HPDE6-E6E7 (cell line): Measurements from ENCODE around the gene FBXO34.

Experiments used
- DNase-seq: peaks from one replicate; pipeline ENCODE4 v3.0.0; 2011; ENCODE audit warnings: missing footprints; ENCODE audit errors: extremely low spot score

FBXO34 gene

DNA sequence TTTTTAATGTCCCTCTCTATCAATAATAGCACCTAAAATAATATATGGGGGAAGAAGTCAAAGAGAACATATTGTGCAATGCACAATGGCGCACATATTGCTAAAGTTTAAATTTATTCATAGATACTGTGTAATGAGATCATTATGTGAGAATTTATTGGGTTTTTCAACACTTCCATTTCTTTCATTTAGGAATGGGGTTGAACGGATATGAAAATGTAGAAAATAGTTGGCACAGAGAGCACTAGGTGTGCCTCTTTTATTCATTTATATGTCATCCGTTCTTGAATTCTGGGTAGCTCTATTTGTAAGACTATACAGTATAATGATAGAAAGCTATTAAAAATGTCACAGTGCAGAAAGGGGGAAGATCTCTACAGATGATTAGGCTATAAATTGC is 76.5 kb downstream of the FBXO34 start:
- DNase-seq: no peak

DNA sequence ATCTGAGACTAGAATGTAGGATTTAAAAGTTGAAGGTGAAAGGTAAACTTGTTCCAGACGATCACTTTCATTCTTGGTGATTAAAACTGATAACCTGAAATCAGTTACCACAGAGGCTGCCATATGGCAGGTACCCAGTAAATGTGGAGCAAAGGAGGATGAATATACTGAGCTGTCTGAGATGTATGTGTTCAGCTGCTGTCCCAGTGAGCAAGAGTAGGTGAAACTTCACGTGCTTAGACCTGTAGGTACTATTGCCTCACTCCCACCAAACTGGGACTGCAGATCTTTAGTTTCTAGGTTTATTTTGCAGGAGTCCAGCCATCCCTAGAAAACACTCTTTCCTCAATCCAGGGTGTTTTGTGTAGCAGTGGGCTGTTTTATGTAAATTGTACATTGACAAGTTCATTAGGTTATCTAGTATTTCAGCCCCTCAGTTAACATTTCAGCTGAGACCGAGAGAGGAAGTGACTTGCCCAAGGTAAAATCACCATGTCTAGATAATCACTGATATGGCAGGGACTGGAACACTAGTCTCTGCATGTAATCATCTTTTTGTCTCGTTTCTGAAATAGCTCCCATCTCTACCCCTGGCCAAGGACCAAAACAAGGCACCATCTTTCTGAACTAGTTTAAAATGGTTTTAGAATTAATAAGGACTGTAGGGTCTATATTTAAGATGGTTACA is 77.7 kb downstream of the FBXO34 start:
- no peak for DNase-seq

DNA sequence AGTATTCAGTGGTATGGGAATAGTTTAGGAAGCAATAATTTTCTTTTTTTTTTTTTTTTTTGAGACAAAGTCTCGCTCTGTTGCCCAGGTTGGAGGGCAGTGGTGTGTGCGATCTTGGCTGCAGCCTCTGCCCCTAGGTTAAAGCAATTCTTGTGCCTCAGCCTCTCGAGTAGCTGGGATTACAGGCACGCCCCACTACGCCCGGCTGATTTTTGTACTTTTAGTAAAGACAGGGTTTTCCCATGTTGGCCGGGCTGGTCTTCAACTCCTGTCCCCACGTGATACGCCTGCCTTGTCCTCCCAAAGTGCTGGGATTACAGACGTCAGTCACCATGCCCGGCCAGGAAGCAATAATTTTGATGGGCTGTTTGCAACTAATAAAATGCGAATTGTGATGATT is 78.3 kb downstream of the FBXO34 start:
- no peak for DNase-seq

DNA sequence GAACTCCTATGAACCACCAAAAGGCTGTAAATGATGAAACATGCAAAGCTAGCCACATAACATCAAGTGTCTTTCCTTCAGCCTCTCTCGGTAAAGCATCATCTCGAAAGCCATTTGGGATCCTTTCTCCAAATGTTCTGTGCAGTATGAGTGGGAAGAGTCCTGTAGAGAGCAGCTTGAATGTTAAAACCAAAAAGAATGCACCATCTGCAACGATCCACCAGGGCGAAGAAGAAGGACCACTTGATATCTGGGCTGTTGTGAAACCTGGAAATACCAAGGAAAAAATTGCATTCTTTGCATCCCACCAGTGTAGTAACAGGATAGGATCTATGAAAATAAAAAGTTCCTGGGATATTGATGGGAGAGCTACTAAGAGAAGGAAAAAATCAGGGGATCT is 79.2 kb downstream of the FBXO34 start:
- no peak for DNase-seq

DNA sequence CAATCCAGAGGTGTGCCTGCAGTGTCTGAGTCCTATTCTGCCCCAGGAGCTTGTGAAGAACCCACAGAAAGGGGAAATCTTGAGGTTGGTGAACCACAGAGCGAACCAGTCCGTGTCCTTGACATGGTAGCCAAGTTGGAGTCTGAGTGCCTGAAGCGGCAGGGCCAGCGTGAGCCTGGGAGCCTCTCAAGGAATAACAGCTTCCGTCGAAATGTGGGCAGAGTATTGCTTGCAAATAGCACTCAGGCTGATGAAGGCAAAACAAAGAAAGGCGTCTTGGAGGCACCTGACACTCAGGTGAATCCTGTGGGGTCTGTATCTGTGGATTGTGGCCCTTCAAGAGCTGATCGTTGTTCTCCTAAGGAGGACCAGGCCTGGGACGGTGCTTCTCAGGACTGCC is 79.9 kb downstream of the FBXO34 start:
- no peak for DNase-seq

DNA sequence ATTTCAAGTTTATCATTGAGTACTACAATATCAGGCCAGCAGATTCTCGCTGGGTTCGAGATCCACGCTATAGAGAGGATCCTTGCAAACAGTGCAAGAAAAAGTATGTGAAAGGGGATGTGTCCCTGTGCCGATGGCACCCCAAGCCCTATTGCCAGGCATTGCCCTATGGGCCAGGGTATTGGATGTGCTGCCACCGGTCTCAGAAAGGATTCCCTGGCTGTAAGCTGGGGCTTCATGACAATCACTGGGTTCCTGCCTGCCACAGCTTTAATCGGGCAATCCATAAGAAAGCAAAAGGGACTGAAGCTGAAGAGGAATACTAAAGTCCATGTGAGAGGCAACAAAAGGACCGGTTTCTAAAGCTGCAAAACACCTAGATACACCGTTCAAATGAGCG is 81.0 kb downstream of the FBXO34 start:
- DNase-seq: no peak

DNA sequence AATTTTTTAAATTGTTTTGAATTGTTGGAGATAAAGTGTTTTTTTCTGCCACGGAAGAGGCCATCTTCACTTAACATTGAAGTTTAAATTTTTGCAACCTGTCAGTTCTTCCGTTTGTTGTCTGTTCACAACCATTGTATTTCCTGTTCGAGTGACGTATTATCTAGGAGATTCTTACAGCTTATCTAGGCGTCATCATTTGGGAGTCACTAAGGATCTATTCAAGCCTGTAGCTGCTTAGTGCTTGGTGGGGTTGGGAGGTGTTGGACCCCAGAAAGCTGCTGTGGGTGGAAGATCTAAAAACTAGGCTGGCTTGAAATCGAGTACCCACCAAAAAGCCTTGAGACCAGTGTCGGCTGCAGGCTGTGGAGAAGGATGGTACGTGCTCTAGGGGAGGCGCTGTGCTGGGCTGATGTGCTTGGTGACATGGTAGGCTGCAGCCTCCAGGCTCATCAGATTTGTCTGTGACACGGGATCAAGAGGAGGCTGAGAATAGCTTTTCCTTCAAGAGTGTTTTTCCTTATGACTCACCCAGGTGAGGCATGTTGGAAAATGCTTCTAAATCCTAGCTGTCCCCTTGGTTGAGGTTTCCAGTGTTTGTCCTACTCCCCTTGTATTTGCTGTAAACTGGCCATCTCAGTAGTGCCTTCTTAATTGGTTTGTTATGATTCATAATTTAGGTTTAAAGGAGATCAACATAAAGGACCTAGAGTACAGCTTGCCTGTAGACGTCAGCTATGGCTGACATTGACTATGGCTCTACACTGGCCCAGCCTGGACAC is 82.7 kb downstream of the FBXO34 start:
- no peak for DNase-seq

DNA sequence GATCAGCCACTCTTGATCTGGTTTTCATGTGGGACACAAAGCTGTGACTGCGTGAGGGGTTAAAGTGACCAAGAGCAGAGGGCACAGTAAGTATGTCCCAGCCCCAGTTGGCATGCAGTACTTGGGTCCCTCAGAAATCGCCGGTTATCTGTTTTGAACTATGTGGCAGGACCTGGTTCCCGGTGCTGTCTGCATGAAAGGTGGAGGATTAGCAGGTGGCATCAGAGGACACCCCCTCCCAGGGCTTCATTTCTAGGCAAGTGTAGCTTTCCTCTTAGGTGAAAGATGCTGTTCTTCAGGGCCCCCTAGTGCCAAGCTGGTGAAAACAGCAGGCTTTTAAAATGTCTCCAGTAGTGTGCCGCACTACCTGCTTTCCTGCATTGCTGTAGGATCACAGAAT is 83.3 kb downstream of the FBXO34 start:
- peak; percentile 70 for DNase-seq

DNA sequence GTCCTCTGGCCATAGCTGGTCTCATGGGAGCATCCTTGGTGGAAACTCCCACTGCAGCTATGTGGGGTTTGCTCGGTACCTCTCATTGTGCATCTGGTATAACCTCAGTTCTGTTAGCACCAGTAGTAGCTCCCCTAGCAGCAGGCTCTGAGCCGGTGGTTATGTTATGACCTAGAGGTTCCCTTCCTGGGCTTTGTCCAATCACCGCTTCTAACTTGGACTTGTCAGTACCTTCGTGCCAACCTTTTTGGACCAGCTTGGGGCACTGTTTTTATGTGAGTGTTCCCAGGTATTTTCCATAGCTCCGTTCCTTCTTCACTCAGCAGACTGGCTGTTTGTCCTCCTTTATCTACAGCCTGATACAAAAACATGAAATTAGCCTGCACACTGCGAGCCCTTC is 84.7 kb downstream of the FBXO34 start:
- no peak for DNase-seq

DNA sequence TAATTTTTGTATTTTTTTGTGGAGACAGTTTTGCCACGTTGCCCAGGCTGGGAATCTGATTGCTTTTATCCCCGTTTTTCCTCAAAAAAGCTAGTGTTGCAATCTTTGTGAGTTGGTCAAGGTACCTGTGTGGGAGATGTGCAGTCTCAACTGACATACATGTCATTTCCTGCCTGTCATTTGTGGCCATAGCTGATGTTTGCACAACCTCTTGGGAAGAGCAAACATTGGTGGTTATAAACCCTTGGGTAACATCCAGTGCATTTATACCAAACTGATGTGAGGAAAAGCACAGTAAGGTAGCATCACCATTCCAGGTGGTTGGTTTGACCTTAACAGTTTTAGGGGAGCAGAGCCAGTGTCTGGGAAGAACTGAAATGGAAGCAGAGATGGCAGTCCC is 85.7 kb downstream of the FBXO34 start:
- no peak for DNase-seq

DNA sequence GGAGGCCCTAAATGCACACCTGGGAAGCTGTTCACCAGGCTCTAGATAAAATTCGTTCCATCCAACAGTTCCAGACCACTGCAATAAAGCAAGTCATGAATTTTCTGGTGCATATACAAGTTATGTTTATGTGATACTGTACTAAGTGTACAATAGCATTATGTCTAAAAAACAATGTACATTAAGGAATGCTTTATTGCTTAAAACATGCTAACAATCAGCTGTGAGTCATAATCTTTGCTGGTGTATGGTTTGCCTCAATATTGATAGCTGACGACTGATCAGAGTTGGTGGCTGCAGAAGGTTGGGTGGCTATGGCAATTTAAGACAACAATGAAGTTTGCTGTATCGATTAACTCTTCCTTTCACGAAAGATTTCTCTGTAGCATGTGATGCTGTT is 88.1 kb downstream of the FBXO34 start:
- DNase-seq: no peak

DNA sequence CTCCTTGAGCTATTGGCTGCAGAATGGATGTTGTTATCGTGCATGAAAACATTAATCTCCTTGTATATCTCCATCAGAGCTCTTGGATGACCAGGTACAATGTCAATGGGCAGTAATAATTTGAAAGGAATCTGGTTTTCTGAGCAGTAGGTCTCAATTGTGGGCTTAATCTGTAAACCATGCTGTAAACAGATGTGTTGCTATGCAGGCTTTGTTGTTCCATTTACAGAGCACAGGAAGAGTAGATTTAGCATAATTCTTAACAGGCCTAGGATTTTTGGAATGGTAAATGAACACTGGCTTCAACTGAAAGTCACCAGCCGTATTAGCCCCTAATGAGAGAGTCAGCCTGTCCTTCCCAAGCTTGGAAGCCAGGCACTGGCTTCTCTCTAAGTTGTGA is 90.0 kb downstream of the FBXO34 start:
- no peak for DNase-seq

DNA sequence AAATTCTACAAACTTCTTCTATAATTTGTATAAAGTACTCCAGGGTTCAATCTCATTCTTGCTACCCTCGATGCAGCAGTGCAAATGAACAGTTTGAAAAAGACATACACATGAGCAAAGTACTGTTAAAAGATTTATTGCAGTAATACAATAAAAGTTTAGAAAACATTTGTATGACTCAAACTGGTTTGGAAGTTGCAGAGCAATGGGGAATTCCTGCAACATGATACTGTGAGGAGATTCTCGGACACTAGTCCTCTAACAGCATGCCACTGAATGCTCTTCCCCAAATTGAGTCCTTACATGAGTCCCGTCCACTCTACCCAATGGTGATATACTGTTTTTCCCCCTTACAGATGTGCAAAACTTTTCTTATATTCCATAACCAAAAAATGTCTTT is 95.0 kb downstream of the FBXO34 start:
- DNase-seq: no peak

DNA sequence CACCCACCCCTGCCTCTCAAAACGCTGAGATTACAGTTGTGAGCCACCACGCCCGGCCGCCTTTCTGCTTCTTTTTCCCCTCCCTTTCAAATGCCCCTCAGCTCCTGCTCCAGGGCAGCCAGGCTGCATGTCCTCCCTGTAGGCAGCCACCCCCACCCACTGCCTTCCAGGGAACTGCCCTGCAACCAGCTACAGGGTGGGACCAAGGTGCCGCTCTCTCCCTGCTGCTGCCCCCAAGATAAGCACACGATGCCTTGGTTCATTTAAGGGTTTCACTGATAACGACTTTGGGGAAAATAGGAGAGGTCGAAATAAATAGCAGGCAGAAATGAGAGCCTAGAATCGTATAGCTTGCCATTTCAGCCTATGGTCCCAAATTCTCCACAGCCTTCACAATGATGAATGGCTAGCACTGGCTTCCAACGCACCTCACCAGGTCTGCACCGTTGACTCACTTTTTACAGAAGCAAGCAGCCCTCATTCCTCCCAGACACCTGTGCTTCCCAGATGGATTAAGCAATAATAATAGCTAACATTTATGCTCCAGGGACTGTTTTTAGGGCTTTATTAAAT is 99.7 kb downstream of the FBXO34 start:
- DNase-seq: no peak

DNA sequence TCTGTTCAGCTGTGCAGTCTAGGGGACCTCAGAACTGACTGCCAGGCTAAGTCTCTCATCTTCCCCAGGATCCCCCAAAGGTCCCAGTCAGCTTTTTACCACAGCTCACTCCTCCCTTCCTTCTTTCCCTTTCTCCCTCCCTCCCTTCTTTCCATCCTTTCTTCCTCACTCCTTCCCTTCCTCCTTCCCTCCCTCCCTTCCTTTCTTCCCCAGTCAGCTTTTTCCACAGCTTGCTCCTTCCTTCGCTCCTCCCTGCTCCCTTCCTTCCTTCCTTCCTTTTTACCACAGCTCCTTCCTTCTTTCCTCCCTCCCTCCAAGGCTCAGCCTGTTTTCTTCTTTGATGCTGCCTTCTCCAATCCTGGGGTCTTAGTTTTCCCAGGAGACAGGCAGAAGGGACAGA is 101.2 kb downstream of the FBXO34 start:
- no peak for DNase-seq

DNA sequence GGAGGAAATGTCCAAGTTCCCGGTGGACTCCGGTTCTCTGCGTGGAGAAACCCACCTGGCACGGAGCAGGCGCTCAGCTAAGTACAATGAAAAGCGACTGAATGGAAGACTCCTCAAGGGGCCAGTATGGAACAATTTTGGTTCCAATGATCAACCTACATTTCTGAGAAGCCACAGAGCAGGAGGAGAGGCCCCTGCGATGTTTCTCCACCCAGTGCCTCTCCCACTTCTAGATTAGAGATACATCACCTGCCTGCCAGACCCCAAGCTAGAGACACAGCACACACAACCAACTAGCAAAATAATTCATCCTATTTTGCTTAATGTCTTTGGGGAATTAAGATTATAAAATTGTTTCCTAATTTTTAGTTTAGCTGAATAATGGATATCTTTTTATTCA is 101.6 kb downstream of the FBXO34 start:
- DNase-seq: no peak

DNA sequence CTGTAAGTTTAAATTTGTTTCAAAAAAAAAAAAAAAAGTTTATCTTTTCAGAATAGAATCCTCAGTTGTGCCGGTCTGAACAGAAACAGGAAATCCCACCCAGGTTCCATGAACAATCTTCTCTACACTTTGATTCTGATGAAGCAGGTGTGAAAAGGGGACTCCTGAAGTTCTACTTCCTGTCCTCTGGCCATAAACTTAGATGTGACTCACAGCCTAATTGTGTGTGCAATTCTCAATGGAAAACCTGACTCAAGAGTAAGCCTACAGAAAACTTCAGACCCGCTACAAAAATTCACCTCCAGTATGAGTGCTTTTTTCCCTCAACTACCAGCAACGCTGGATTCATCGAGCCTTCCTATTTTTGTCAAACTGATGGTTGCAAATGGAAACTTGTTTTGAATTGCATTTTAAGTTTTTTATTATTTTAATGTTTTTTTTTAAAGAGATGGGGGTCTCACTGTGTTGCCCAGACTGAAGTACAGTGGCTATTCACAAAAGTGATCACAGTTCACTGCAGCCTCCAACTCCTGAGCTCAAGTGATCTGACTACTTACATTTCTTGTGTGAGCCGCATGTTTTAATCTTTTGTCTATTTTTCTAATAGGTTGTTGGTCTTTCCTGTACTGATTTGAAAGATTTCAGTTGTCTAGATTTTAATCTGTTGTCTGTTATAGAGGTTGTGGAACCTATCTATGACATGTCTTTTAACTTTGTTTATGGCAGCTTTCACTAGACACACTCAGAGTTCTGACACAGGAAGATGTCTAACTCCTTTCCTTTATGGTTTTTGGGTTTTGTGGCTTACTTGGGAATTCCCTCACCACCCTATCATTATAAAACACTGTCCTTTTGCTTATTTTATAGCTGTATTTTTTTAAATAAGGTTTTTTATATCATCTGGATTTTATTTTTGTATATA is 102.8 kb downstream of the FBXO34 start:
- peak; percentile 38 for DNase-seq

DNA sequence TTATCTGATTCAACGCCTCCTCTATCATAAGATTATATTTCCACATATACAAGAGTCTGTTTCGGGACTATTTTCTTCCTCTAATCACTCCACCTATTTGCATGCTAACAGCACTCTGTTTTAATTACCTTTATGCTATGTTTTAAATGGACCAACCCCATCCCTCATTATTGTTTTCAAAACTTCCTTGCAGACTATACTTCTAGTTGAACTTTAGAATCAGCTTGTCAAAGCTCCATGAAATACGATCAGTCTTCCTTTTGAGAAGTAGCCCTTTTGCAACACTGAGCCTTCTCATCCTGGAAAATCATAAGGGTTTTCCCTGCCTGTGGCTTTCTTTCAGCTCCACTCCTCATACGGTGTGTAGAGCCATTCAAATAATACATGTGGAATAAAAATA is 103.5 kb downstream of the FBXO34 start:
- DNase-seq: no peak

DNA sequence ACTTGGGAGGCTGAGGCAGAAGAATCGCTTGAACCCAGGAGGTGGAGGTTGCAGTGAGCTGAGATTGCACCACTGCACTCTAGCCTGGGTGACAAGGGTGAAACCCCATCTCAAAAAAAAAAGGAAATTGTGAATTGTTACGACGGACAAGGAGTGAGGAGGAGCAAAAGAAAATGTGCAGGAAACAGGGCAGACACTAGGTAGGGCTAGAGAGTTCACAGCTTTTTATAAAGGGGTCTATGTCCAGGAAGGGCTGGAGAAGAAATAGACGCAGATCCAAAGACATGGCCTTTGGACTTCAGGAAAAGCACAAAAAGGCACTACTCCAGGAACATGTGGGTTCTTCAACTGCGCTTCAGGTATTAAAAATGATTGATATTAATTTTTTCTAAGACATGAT is 106.0 kb downstream of the FBXO34 start:
- DNase-seq: no peak

DNA sequence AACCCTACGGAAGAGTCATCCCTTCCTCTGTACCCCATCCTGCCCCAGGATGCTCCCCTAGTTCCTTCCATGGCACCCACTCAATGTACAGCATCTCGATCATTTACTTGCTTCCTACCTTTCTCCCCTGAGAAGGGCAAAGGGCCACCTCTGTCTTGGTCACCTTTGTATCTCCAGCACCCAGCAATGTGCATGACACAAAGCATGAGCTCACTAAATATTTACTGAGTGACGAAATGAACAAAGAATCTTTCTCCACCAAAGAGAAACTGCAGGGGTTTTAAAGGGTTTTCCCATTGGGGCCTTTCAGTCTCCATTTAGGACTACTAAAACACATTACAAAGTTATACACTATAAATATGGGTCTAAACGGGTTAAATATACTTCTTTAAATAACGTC is 109.8 kb downstream of the FBXO34 start:
- no peak for DNase-seq

DNA sequence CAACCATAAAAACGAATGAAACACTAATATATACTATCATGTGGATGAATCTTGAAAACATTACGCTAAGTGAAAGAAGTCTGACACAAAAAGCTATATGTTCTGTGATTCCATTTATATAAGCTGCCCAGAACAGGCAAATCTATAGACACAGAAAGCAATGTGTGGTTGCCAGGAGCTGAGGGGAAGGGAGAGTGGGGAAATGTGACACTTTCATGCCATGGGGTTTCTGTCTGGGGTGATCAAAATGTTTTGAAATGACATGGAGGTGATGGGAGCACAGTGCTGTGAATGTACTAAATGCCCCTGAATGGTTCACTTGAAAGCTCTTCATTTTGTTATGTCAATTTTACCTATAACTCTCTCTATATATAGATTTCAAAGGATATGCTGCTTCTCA is 110.3 kb downstream of the FBXO34 start:
- DNase-seq: no peak

DNA sequence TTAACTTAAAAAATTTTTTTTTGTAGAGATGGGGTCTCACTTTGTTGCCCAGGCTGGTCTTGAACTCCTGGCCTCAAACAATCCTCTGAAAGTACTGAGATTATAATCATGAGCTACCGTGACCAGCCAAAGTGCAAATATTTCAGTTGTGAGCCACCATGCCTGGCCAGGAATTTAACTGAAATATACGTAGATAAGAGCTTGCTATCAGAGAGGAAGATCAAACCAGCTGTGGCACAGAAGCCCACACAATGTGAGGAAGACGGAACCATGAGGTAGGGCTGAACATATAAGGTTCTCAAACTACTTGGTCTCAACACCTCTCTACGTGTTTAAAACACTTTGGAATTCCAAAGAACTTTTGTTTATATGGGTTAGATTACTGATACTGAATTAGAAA is 111.3 kb downstream of the FBXO34 start:
- DNase-seq: no peak
